Mesenchymal stem cell (in vitro differentiated cells and primary cell): Measurements from ENCODE around the gene SOX8.

Experiments used
- DNase-seq: peaks from one replicate; pipeline ENCODE4 v3.0.0-alpha.2; 2013
- H2AFZ ChIP-seq: one replicate; pipeline ENCODE4 v1.6.1; 2013; ENCODE audit warnings: low read depth, mild to moderate bottlenecking, control low read depth, inconsistent platforms, low read length, moderate library complexity
- H2AK5ac ChIP-seq: 2 replicates; pipeline ENCODE4 v1.6.1; 2013; ENCODE audit warnings: low read length, moderate library complexity, mild to moderate bottlenecking, inconsistent platforms; ENCODE audit not compliant: severe bottlenecking
- H2BK120ac ChIP-seq: one replicate; pipeline ENCODE4 v1.6.1; 2013; ENCODE audit warnings: low read depth, mild to moderate bottlenecking, inconsistent platforms, low read length, moderate library complexity
- H2BK12ac ChIP-seq, 2 experiments: one replicate each; pipeline ENCODE4 v1.6.1; 2013; ENCODE audit warnings: inconsistent platforms in 2 of 2, low read length in 2 of 2, mild to moderate bottlenecking in 2 of 2, moderate library complexity in 2 of 2, control low read depth in 1 of 2
- H2BK15ac ChIP-seq: one replicate; pipeline ENCODE4 v1.6.1; 2013; ENCODE audit warnings: mild to moderate bottlenecking, low read depth, inconsistent platforms; ENCODE audit not compliant: poor library complexity, severe bottlenecking
- H2BK5ac ChIP-seq: 2 replicates; pipeline ENCODE4 v1.6.1; 2013; ENCODE audit warnings: low read depth, mild to moderate bottlenecking, low read length, control low read depth, inconsistent platforms; ENCODE audit not compliant: poor library complexity, severe bottlenecking
- H3K14ac ChIP-seq, 2 experiments: one replicate each; pipeline ENCODE4 v1.6.1; 2013; ENCODE audit warnings: inconsistent platforms in 2 of 2, low read length in 2 of 2, control low read depth in 1 of 2, mild to moderate bottlenecking in 1 of 2, moderate library complexity in 1 of 2
- H3K18ac ChIP-seq, 2 experiments: one replicate each; pipeline ENCODE4 v1.6.1; 2013; ENCODE audit warnings: inconsistent platforms in 2 of 2, low read length in 2 of 2, control low read depth in 1 of 2, low read depth in 1 of 2, mild to moderate bottlenecking in 1 of 2
- H3K23ac ChIP-seq, 2 experiments: one replicate each; pipeline ENCODE4 v1.6.1; 2013; ENCODE audit warnings: inconsistent platforms in 2 of 2, low read length in 2 of 2, mild to moderate bottlenecking in 2 of 2, moderate library complexity in 2 of 2, control low read depth in 1 of 2
- H3K27ac ChIP-seq: 2 replicates; pipeline ENCODE4 v1.5.1; 2013; ENCODE audit warnings: mild to moderate bottlenecking, moderate library complexity, low read length, control low read depth, inconsistent platforms; ENCODE audit not compliant: poor library complexity, severe bottlenecking
- H3K27me3 ChIP-seq, 2 experiments: 2 replicates each; pipeline versions ENCODE4 v1.6.1 to v1.7.0; 2013; ENCODE audit warnings: low read length in 2 of 2, mild to moderate bottlenecking in 2 of 2, moderate library complexity in 2 of 2, control low read depth in 1 of 2, inconsistent platforms in 1 of 2; ENCODE audit not compliant: control insufficient read depth in 1 of 2, insufficient read depth in 1 of 2
- H3K36me3 ChIP-seq, 2 experiments: 2 replicates each; pipeline versions ENCODE4 v1.6.1 to v1.7.0; 2013; ENCODE audit warnings: low read length in 2 of 2, control low read depth in 1 of 2, inconsistent platforms in 1 of 2, low read depth in 1 of 2, mild to moderate bottlenecking in 1 of 2; ENCODE audit not compliant: insufficient read depth in 2 of 2, control insufficient read depth in 1 of 2
- H3K4ac ChIP-seq, 2 experiments: one replicate each; pipeline ENCODE4 v1.6.1; 2013; ENCODE audit warnings: inconsistent platforms in 2 of 2, low read length in 2 of 2, mild to moderate bottlenecking in 2 of 2, moderate library complexity in 2 of 2, control low read depth in 1 of 2, low read depth in 1 of 2
- H3K4me1 ChIP-seq: 2 replicates; pipeline ENCODE4 v1.6.1; 2013; ENCODE audit warnings: low read depth, low read length, control low read depth; ENCODE audit not compliant: control insufficient read depth, insufficient read depth
- H3K4me2 ChIP-seq: 2 replicates; pipeline ENCODE4 v1.6.1; 2013; ENCODE audit warnings: low read length, mild to moderate bottlenecking, inconsistent platforms; ENCODE audit not compliant: poor library complexity, severe bottlenecking
- H3K4me3 ChIP-seq, 2 experiments: 2 replicates each; pipeline versions ENCODE4 v1.5.1 to v1.7.0; 2013; ENCODE audit warnings: low read length in 2 of 2, mild to moderate bottlenecking in 2 of 2, control low read depth in 1 of 2, low read depth in 1 of 2; ENCODE audit not compliant: insufficient read depth in 1 of 2
- H3K79me1 ChIP-seq: replicated peaks from 2 replicates; pipeline ENCODE4 v1.6.1; 2013; ENCODE audit warnings: mild to moderate bottlenecking, control low read depth, low read length, inconsistent platforms; ENCODE audit not compliant: poor library complexity, severe bottlenecking
- H3K9ac ChIP-seq: 2 replicates; pipeline ENCODE4 v1.7.0; 2013; ENCODE audit warnings: mild to moderate bottlenecking, low read length, moderate library complexity
- H3K9me3 ChIP-seq: 2 replicates; pipeline ENCODE4 v1.7.0; 2013; ENCODE audit warnings: mild to moderate bottlenecking, low read length; ENCODE audit not compliant: control insufficient read depth
- H4K8ac ChIP-seq: one replicate; pipeline ENCODE4 v1.6.1; 2013; ENCODE audit warnings: inconsistent platforms, mild to moderate bottlenecking, low read length, moderate library complexity
- H4K91ac ChIP-seq: one replicate; pipeline ENCODE4 v1.6.1; 2013; ENCODE audit warnings: mild to moderate bottlenecking, low read length, inconsistent platforms
- WGBS: methylation state at CpG from one replicate; pipeline ENCODE4 v1.1.7; 2013; ENCODE audit warnings: mixed read lengths; 5-methylcytosine and 5-hydroxymethylcytosine counted together

SOX8 gene

GRCh38 chr16:1007284-1007850 is 25.8 kb downstream of the SOX8 start:
- H2BK5ac ChIP-seq = no peak overlapping the region
- DNase-seq = no peak
- H3K4me2 ChIP-seq = no peak overlapping the region
- H2BK12ac ChIP-seq = no peak overlapping the region
- no peak overlapping the region for H4K8ac ChIP-seq
- no peak overlapping the region for H3K18ac ChIP-seq
- 79% methylated on average over 16 of the region's 16 CpGs for WGBS
- no peaks in the 10 kb centered on the region for H3K79me1 ChIP-seq
- no peak overlapping the region for H2BK15ac ChIP-seq
- H4K91ac ChIP-seq = no peak overlapping the region
- peaks cover 31 to 75% of the 10 kb centered on the region in 2 experiments for H3K27me3 ChIP-seq
- no peak overlapping the region for H3K23ac ChIP-seq
- no peak overlapping the region for H3K9ac ChIP-seq
- H2AFZ ChIP-seq = no peak overlapping the region
- no peak overlapping the region for H3K4me3 ChIP-seq
- H3K14ac ChIP-seq = no peak overlapping the region
- H3K27ac ChIP-seq = no peak overlapping the region
- no peak overlapping the region for H2AK5ac ChIP-seq
- no peak overlapping the region for H2BK120ac ChIP-seq
- H3K36me3 ChIP-seq = no peaks in the 10 kb centered on the region
- no peaks in the 10 kb centered on the region for H3K9me3 ChIP-seq
- H3K4me1 ChIP-seq = peaks cover 21% of the 10 kb centered on the region
- no peak overlapping the region for H3K4ac ChIP-seq

- Histone ChIP-seq H4K8ac (no peak overlapping the region), H3K27ac (no peak overlapping the region), H4K91ac (no peak overlapping the region), H2AFZ (no peak overlapping the region), H3K9me3 (no peaks in the 10 kb centered on the region), H2BK15ac (no peak overlapping the region), H2AK5ac (no peak overlapping the region), H3K4ac (no peak overlapping the region), H3K14ac (no peak overlapping the region), H3K27me3 (peaks cover 37 to 76% of the 10 kb centered on the region in 2 experiments), H3K23ac (no peak overlapping the region), H2BK120ac (no peak overlapping the region), H3K9ac (no peak overlapping the region), H3K4me2 (no peak overlapping the region), H3K18ac (no peak overlapping the region), H2BK12ac (no peak overlapping the region), H3K4me1 (peaks cover 14% of the 10 kb centered on the region), H3K36me3 (no peaks in the 10 kb centered on the region), H2BK5ac (no peak overlapping the region), H3K4me3 (no peak overlapping the region), H3K79me1 (no peaks in the 10 kb centered on the region)
- WGBS = 89% methylated on average over 14 of the region's 14 CpGs
- no peak for DNase-seq
Observed at GRCh38 chr16:1008085-1008484, 26.5 kb downstream of the SOX8 start.

GRCh38 chr16:1009358-1010150 is 28.0 kb downstream of the SOX8 start:
- 82% methylated on average over 28 of the region's 30 CpGs for WGBS
- no peak overlapping the region for H2BK120ac ChIP-seq
- H4K8ac ChIP-seq = no peak overlapping the region
- H3K18ac ChIP-seq = no peak overlapping the region
- no peak overlapping the region for H4K91ac ChIP-seq
- H3K4me2 ChIP-seq = no peak overlapping the region
- H3K36me3 ChIP-seq = no peaks in the 10 kb centered on the region
- H2BK5ac ChIP-seq = no peak overlapping the region
- H3K9me3 ChIP-seq = no peaks in the 10 kb centered on the region
- no peak overlapping the region for H2BK12ac ChIP-seq
- H3K4ac ChIP-seq = no peak overlapping the region
- H3K27ac ChIP-seq = no peak overlapping the region
- no peak overlapping the region for H2BK15ac ChIP-seq
- H3K79me1 ChIP-seq = no peaks in the 10 kb centered on the region
- no peak for DNase-seq
- H3K4me3 ChIP-seq = no peak overlapping the region
- H2AFZ ChIP-seq = no peak overlapping the region
- no peak overlapping the region for H3K9ac ChIP-seq
- no peak overlapping the region for H3K23ac ChIP-seq
- H3K27me3 ChIP-seq = peaks cover 42 to 80% of the 10 kb centered on the region in 2 experiments
- H3K14ac ChIP-seq = no peak overlapping the region
- H2AK5ac ChIP-seq = no peak overlapping the region
- H3K4me1 ChIP-seq = peaks cover 2% of the 10 kb centered on the region

GRCh38 chr16:1010251-1010650 is 28.7 kb downstream of the SOX8 start:
- Histone ChIP-seq H2AK5ac (no peak overlapping the region), H3K4me1 (peaks cover 5% of the 10 kb centered on the region), H3K4me2 (no peak overlapping the region), H3K27ac (no peak overlapping the region), H3K9me3 (no peaks in the 10 kb centered on the region), H2BK5ac (no peak overlapping the region), H4K91ac (no peak overlapping the region), H3K79me1 (no peaks in the 10 kb centered on the region), H3K4ac (no peak overlapping the region), H4K8ac (no peak overlapping the region), H2BK12ac (no peak overlapping the region), H2AFZ (no peak overlapping the region), H3K9ac (no peak overlapping the region), H2BK120ac (no peak overlapping the region), H3K23ac (no peak overlapping the region), H3K27me3 (peaks cover 46 to 78% of the 10 kb centered on the region in 2 experiments), H3K14ac (no peak overlapping the region), H3K18ac (no peak overlapping the region), H3K4me3 (no peak overlapping the region), H2BK15ac (no peak overlapping the region), H3K36me3 (no peaks in the 10 kb centered on the region)
- DNase-seq = no peak
- 87% methylated on average over 20 of the region's 20 CpGs for WGBS
